Osteocyte (in vitro differentiated cells): Measurements from ENCODE around the gene NLRC4. TPM values are rescaled to one million over a fixed set of nuclear protein-coding genes. Genes with fewer than 3 reads are reported as not detected.
"Not testable (repeated sequence)": the region's sequence is repeated elsewhere in the genome, so short reads cannot be mapped to it uniquely, and the experiment has no call there.

Source experiments
- DNase-seq: peaks from one replicate; pipeline ENCODE4 v3.0.0; 2021; ENCODE audit warnings: mixed read lengths; ENCODE audit not compliant: unreplicated experiment; ENCODE audit errors: extremely low spot score
- H3K27ac Mint-ChIP-seq: one replicate; pipeline ENCODE4 v1.8.0; 2021; ENCODE audit warnings: mild to moderate bottlenecking, mixed read lengths; ENCODE audit not compliant: unreplicated experiment
- H3K27me3 Mint-ChIP-seq: one replicate; pipeline ENCODE4 v1.8.0; 2021; ENCODE audit warnings: mixed read lengths; ENCODE audit not compliant: unreplicated experiment
- H3K36me3 Mint-ChIP-seq: one replicate; pipeline ENCODE4 v1.8.0; 2021; ENCODE audit warnings: mixed read lengths; ENCODE audit not compliant: unreplicated experiment
- H3K4me1 Mint-ChIP-seq: one replicate; pipeline ENCODE4 v1.8.0; 2021; ENCODE audit warnings: mixed read lengths; ENCODE audit not compliant: unreplicated experiment
- H3K4me3 Mint-ChIP-seq: one replicate; pipeline ENCODE4 v1.8.0; 2021; ENCODE audit warnings: mild to moderate bottlenecking, moderate library complexity, mixed read lengths; ENCODE audit not compliant: unreplicated experiment
- H3K9me3 Mint-ChIP-seq: one replicate; pipeline ENCODE4 v1.8.0; 2021; ENCODE audit warnings: mixed read lengths; ENCODE audit not compliant: unreplicated experiment
- long read RNA-seq: library from polyadenylated mRNA; unstranded; transcript quantifications from one replicate; pipeline ENCODE4 v2.0.0, GENCODE V29; 2021
- total RNA-seq: library from RNA; stranded (reverse); gene quantifications from 2 replicates; pipeline ENCODE4 v1.2.1, GENCODE V29; 2021
- TF ChIP-seq, protein P1 (sequence below): fragments of 200-600 bp; sonication (generic); IDR thresholded peaks from 2 replicates; pipeline ENCODE4 v1.5.0; 2021; ENCODE audit warnings: antibody characterized with exemption, mild to moderate bottlenecking, moderate library complexity

NLRC4 gene
- not detected in 2 replicates for total RNA-seq
- long read RNA-seq = 0 reads

DNA sequence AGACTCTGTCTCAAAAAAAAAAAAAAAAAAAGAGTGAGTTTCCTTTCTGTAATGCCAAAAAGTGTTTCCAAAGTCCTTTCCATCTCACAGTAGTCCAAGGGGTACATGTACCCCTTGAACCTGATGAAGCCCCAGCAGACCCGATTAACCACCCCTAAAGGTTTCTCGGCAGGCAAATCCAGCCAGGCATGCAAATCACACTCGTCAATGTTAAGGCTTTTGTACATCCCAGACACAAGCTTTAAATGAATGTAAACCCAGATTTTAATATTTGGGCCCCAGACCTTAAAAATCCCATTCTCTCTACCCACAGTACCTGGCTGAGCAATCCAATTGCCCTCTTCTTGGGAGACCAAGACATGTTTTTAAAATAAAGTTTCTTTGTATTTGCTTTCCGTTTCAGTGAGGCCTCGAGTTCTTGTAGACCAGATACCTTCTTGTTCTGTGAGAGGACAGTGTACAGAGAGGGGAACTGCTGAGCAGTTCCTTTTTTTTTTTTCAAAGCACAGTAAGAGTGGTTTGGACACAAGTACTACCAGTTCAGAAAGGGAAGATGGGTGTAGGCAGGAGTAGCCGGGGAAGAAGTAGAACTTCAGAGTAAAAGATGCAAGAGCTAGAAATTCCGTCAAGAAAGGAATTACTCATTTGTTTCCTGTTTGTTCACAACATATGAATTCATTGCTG lies at the start of gene NLRC4:
TSS of gene NLRC4 (minus strand) at position 465 of the 684 bp plus-strand sequence. CDS start 8,111 bp downstream, outside the sequence.
- DNase-seq = peak; percentile 0
- TF ChIP-seq, protein P1, sequence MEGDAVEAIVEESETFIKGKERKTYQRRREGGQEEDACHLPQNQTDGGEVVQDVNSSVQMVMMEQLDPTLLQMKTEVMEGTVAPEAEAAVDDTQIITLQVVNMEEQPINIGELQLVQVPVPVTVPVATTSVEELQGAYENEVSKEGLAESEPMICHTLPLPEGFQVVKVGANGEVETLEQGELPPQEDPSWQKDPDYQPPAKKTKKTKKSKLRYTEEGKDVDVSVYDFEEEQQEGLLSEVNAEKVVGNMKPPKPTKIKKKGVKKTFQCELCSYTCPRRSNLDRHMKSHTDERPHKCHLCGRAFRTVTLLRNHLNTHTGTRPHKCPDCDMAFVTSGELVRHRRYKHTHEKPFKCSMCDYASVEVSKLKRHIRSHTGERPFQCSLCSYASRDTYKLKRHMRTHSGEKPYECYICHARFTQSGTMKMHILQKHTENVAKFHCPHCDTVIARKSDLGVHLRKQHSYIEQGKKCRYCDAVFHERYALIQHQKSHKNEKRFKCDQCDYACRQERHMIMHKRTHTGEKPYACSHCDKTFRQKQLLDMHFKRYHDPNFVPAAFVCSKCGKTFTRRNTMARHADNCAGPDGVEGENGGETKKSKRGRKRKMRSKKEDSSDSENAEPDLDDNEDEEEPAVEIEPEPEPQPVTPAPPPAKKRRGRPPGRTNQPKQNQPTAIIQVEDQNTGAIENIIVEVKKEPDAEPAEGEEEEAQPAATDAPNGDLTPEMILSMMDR = no peak
- H3K4me3 Mint-ChIP-seq = no peak within 1 kb of the TSS
- peaks cover 6% of the 10 kb centered on the region for H3K27me3 Mint-ChIP-seq
- H3K9me3 Mint-ChIP-seq = no peaks in the 10 kb centered on the region
- no peaks in the 10 kb centered on the region for H3K36me3 Mint-ChIP-seq
- peaks cover 8% of the 10 kb centered on the region for H3K4me1 Mint-ChIP-seq
- H3K27ac Mint-ChIP-seq = no peak within 1 kb of the TSS

- no peaks in the 10 kb centered on the region for H3K9me3 Mint-ChIP-seq
- H3K4me3 Mint-ChIP-seq = no peak overlapping the region
- no peak overlapping the region for H3K27ac Mint-ChIP-seq
- peaks cover 16% of the 10 kb centered on the region for H3K36me3 Mint-ChIP-seq
- no peaks in the 10 kb centered on the region for H3K27me3 Mint-ChIP-seq
- TF ChIP-seq, protein P1 = no peak
- no peak for DNase-seq
- no peaks in the 10 kb centered on the region for H3K4me1 Mint-ChIP-seq
Observed at GRCh38 chr2:32310577-32310976, 45.9 kb upstream of the NLRC4 start.

GRCh38 chr2:32293966-32294562 lies 29.4 kb upstream of the NLRC4 start:
- not testable (repeated sequence) for H3K27ac Mint-ChIP-seq

DNA sequence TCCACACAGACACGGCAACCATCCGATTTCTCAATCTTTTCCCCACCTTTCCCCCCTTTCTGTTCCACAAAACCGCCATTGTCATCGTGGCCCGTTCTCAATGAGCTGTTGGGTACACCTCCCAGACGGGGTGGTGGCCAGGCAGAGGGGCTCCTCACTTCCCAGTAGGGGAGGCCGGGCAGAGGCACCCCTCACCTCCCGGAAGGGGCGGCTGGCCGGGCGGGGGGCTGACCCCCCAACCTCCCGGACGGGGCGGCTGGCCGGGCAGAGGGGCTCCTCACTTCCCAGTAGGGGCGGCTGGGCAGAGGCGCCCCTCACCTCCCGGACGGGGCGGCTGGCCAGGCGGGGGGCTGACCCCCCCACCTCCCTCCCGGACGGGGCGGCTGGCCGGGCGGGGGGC lies 28.8 kb upstream of the NLRC4 start:
- not testable (repeated sequence) for H3K9me3 Mint-ChIP-seq, H3K27me3 Mint-ChIP-seq, H3K27ac Mint-ChIP-seq, H3K4me3 Mint-ChIP-seq
- peaks cover 16% of the 10 kb centered on the region for H3K4me1 Mint-ChIP-seq
- H3K36me3 Mint-ChIP-seq = peaks cover 18% of the 10 kb centered on the region
- DNase-seq = peak; percentile 51

More at GRCh38 chr2:32293966-32294562, 29.4 kb upstream of the NLRC4 start:
- H3K4me3 Mint-ChIP-seq, H3K27me3 Mint-ChIP-seq, DNase-seq, H3K9me3 Mint-ChIP-seq: not testable (repeated sequence)
- peaks cover 12% of the 10 kb centered on the region for H3K4me1 Mint-ChIP-seq
- H3K36me3 Mint-ChIP-seq = peaks cover 20% of the 10 kb centered on the region

DNA sequence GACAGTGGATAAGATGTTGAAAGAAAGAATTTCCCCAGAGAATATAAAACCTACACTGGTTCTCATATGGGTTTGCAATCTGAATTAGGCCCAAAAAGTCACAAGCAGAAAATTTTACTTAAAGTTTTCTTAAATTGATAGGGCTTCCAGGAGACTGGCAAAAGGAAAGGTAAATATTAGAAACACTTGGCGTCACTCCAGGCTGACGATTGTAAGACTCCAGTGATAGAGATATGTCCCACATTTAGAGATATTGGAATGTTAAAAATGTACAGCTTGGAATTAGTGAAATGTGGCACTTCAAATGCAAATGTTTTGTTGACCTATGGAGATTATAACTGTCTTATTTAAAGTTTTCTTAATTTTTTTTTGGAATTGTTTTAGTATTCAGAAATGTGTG lies 27.1 kb upstream of the NLRC4 start:
- no peaks in the 10 kb centered on the region for H3K9me3 Mint-ChIP-seq
- peaks cover 13% of the 10 kb centered on the region for H3K36me3 Mint-ChIP-seq
- TF ChIP-seq, protein P1 = no peak
- no peak for DNase-seq
- H3K27ac Mint-ChIP-seq = no peak overlapping the region
- H3K4me1 Mint-ChIP-seq = peaks cover 18% of the 10 kb centered on the region
- no peak overlapping the region for H3K4me3 Mint-ChIP-seq
- H3K27me3 Mint-ChIP-seq = no peaks in the 10 kb centered on the region

- Mint-ChIP-seq H3K27ac (no peak overlapping the region), H3K4me1 (peaks cover 18% of the 10 kb centered on the region), H3K36me3 (peaks cover 6% of the 10 kb centered on the region), H3K9me3 (no peaks in the 10 kb centered on the region), H3K4me3 (no peak overlapping the region), H3K27me3 (no peaks in the 10 kb centered on the region)
- DNase-seq = no peak
- TF ChIP-seq, protein P1 = no peak
Observed at GRCh38 chr2:32290000-32290339, 25.3 kb upstream of the NLRC4 start.
